Measurements from ENCODE around the gene NSUN3. TPM values are rescaled to one million over a fixed set of nuclear protein-coding genes. Genes with fewer than 3 reads are reported as not detected.
"Not testable (repeated sequence)": the region's sequence is repeated elsewhere in the genome, so short reads cannot be mapped to it uniquely, and the experiment has no call there.

Gene NSUN3
- total and polyA plus RNA-seq, 2 of the 4 experiments (the other 2 are of a cell fraction) = 4.9 to 6.8 TPM

DNA sequence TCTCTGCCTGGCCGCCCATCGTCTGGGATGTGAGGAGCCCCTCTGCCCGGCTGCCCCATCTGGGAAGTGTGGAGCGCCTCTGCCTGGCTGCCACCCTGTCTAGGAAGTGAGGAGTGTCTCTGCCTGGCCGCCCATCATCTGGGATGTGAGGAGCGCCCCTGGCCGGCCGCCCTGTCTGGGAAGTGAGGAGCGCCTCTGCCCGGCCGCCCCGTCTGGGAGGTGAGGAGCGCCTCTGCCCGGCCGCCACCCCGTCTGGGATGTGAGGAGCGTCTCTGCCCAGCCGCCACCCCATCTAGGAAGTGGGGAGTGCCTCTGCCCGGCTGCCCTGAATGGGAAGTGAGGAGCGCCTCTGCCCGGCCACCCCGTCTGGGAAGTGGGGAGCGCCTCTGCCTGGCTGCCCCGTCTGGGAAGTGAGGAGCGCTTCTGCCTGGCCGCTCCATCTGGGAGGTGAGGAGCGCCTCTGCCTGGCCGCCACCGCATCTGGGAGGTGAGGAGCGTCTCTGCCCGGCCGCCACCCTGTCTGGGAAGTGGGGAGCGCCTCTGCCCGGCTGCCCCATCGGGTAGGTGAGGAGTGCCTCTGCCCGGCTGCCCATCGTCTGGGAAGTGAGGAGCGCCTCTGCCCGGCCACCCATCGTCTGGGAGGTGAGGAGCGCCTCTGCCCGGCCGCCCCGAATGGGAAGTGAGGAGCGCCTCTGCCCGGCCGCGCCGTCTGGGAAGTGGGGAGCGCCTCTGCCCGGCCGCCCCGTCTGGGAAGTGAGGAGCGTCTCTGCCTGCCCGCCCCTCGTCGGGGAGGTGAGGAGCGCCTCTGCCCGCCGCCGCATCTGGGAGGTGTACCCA lies 18.5 kb upstream of the NSUN3 start:
- H3K4me1 ChIP-seq (ENCODE audit: control insufficient read depth, insufficient read depth, low read length); H2AK9ac ChIP-seq (replicated peaks; ENCODE audit: low read depth, low read length, poor library complexity); H3K56ac ChIP-seq (ENCODE audit: extremely low read depth, insufficient read depth, low read length); H2BK5ac ChIP-seq (ENCODE audit: low read depth, low read length, poor library complexity, severe bottlenecking); H4K91ac ChIP-seq (ENCODE audit: insufficient read depth, low read depth, low read length); H3K23ac ChIP-seq (ENCODE audit: low read depth, low read length); H2AFZ ChIP-seq (replicated peaks; ENCODE audit: low read length, poor library complexity); H2BK15ac ChIP-seq (ENCODE audit: low read depth, low read length); BruUV-seq (replicated peaks); H4K20me1 ChIP-seq (ENCODE audit: insufficient read depth, low read length); H3K4me2 ChIP-seq (ENCODE audit: low read depth, low read length); dilution Hi-C loops (cut with HindIII; ENCODE audit: low sequenced_read_pairs, unreplicated experiment); H4K5ac ChIP-seq (ENCODE audit: low read depth, low read length); H3K27ac ChIP-seq (ENCODE audit: insufficient read depth, low read length); H4K8ac ChIP-seq (ENCODE audit: low read depth in 2 of 2, low read length in 2 of 2); H3K9ac ChIP-seq (ENCODE audit: low read depth, low read length); in situ Hi-C loops (cut with MboI; ENCODE audit: low sequenced_read_pairs); intact Hi-C loops (cut with micrococcal nuclease); H2BK120ac ChIP-seq (ENCODE audit: low read depth, low read length); H3K27me3 ChIP-seq (ENCODE audit: control insufficient read depth, insufficient read depth, low read length); H3K36me3 ChIP-seq (ENCODE audit: control insufficient read depth, insufficient read depth, low read length); ATAC-seq (ENCODE audit: low read depth); H3K79me1 ChIP-seq (ENCODE audit: low read depth in 1 of 2, low read length in 2 of 2); DNase-seq; H3K4me3 ChIP-seq (ENCODE audit: insufficient read depth, low read depth, low read length); H3K18ac ChIP-seq (ENCODE audit: low read depth, low read length); H2AK5ac ChIP-seq (ENCODE audit: low read depth, low read length); H3K9me3 ChIP-seq (ENCODE audit: control insufficient read depth, insufficient read depth, low read length); H3K9me1 ChIP-seq (ENCODE audit: insufficient read depth, low read length); H3K4ac ChIP-seq (ENCODE audit: low read depth, low read length); CTCF ChIA-PET; H2BK20ac ChIP-seq (ENCODE audit: low read depth, low read length); H3K14ac ChIP-seq (replicated peaks; ENCODE audit: low read depth, low read length); POLR2A ChIA-PET (ENCODE audit: unreplicated experiment): not testable (repeated sequence)
- WGBS, 2 experiments (ENCODE audit: extremely low coverage in 2 of 2, insufficient read length in 1 of 2) = 100% methylated on average over 9 of the region's 61 CpGs; no CpG with 5 or more reads in 1 of the 2 experiments
